Upper lobe of left lung (tissue), 6 donors: Measurements from ENCODE around the gene ADGRL1. TPM values are rescaled to one million over a fixed set of nuclear protein-coding genes. Genes with fewer than 3 reads are reported as not detected.

Experiments used
- ATAC-seq, 2 donors: fragments of 200-7000 bp; cut with Tn5 transposase; one replicate each; pipeline ENCODE4 v1.9.1; 2022; ENCODE audit warnings: mild to moderate bottlenecking in 2 of 2, moderate library complexity in 2 of 2; ENCODE audit not compliant: low FRiP score in 2 of 2
- DNase-seq, 2 donors: peaks; one replicate each; pipeline ENCODE4 v3.0.0-alpha.2; 2019 to 2020
- H3K27ac ChIP-seq, 4 donors: fragments of 200-600 bp; sonication (generic); one replicate each; pipeline ENCODE4 v1.5.1; 2016 to 2019
- H3K27me3 ChIP-seq, 4 donors: fragments of 200-600 bp; sonication (generic); one replicate each; pipeline ENCODE4 v1.5.1; 2017 to 2019
- H3K36me3 ChIP-seq, 4 donors: fragments of 200-600 bp; sonication (generic); one replicate each; pipeline ENCODE4 v1.5.1; 2016 to 2019
- H3K4me1 ChIP-seq, 4 donors: fragments of 200-600 bp; sonication (generic); one replicate each; pipeline ENCODE4 v1.5.1; 2018 to 2019
- H3K4me3 ChIP-seq, 4 donors: fragments of 200-600 bp; sonication (generic); one replicate each; pipeline ENCODE4 v1.5.1; 2017 to 2019; ENCODE audit warnings: mild to moderate bottlenecking in 2 of 4, moderate library complexity in 1 of 4
- H3K9me3 ChIP-seq, 4 donors: fragments of 200-600 bp; sonication (generic); one replicate each; pipeline ENCODE4 v1.5.1; 2018 to 2019
- EP300 ChIP-seq, 4 donors: sonication (generic); formaldehyde crosslinking; IDR thresholded peaks; one replicate each; pipeline ENCODE4 v1.5.1; 2017; ENCODE audit warnings: antibody characterized with exemption in 4 of 4, control low read depth in 2 of 4
- POLR2A ChIP-seq, 4 donors: fragments of 450-650 bp; IDR thresholded peaks; one replicate each; pipeline ENCODE4 v1.5.1; 2016 to 2017; ENCODE audit warnings: antibody characterized with exemption in 4 of 4, mild to moderate bottlenecking in 2 of 4
- POLR2AphosphoS5 ChIP-seq, 2 donors: sonication (generic); formaldehyde crosslinking; IDR thresholded peaks; one replicate each; pipeline ENCODE4 v1.5.1; 2017; ENCODE audit warnings: antibody characterized with exemption in 2 of 2
- WGBS, 2 donors: methylation state at CpG; one replicate each; pipeline ENCODE4 v1.1.5; 2017 to 2018; 5-methylcytosine and 5-hydroxymethylcytosine counted together
- small RNA-seq, 4 donors: library from RNA; depleted of rRNA; stranded (forward); fragments of <200 nt; gene quantifications; one replicate each; pipeline ENCODE3, GENCODE V24; 2016
- total RNA-seq, 6 donors: library from RNA; depleted of rRNA in 4 of 6; stranded (reverse); fragments of >200 nt in 4 of 6; gene quantifications; one replicate each; pipeline versions ENCODE4 v1.1.0 to v1.2.1, GENCODE V29; 2016 to 2021
- TF ChIP-seq, protein P1 (sequence below), 6 experiments: fragments of 450-650 bp in 4 of 6; fragments of 200-600 bp in 2 of 6; sonication (generic) in 2 of 6; IDR thresholded peaks; one replicate each; pipeline ENCODE4 v1.5.1; 2016 to 2019; ENCODE audit warnings: antibody characterized with exemption in 6 of 6
- donor health status: DM: no; HTN: no; CAD: no; lungs with moderate emphysema.
- donor health status: DM: no; HTN: yes; CAD: no; lungs with severe emphysema.

The ADGRL1 gene
- total RNA-seq, 6 donors from 2014 or later = 23.5 to 33.2 (median 27.4) TPM

DNA sequence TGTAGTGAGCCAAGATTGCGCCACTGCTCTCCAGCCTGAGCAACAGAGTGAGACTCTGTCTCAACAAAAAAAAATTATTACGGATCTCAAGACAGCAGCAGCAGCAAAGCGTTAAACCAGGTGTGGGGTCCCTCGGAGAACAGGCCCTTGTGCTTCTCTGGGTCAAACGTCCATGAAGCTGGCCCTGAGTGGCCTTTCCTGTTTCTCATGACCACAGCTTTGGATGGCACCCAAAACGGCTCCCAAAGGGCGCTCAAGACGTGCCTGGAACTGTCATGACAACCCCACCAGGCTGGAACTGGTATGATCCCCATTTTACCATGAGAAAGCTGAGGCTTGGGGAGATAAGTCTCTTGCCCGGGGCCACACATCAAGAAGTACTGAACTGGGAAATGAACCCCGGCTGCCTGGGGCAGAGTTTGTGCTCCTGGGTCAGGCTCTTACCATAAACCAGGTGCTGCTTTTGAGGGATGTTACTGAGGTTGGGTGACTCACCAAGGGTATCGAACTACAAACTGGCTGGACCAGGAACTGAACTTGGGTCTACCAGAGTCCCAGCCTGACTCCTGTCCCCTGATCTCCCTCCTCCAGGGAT is 103.8 kb downstream of the ADGRL1 start:
- Histone ChIP-seq H3K9me3 (no peaks in the 10 kb centered on the region), H3K36me3 (peaks cover 7 to 91% (median 67%) of the 10 kb centered on the region in 4 donors), H3K4me3 (no peak overlapping the region), H3K27me3 (no peaks in the 10 kb centered on the region), H3K4me1 (no peaks in the 10 kb centered on the region), H3K27ac (peak overlapping the region in 1 of 4 donors; percentile 3)
- WGBS, 2 donors = 64 to 90% methylated on average over 8 to 11 of the region's 11 CpGs
- ATAC-seq (no peak), DNase-seq (no peak)
- TF ChIP-seq, protein P1, sequence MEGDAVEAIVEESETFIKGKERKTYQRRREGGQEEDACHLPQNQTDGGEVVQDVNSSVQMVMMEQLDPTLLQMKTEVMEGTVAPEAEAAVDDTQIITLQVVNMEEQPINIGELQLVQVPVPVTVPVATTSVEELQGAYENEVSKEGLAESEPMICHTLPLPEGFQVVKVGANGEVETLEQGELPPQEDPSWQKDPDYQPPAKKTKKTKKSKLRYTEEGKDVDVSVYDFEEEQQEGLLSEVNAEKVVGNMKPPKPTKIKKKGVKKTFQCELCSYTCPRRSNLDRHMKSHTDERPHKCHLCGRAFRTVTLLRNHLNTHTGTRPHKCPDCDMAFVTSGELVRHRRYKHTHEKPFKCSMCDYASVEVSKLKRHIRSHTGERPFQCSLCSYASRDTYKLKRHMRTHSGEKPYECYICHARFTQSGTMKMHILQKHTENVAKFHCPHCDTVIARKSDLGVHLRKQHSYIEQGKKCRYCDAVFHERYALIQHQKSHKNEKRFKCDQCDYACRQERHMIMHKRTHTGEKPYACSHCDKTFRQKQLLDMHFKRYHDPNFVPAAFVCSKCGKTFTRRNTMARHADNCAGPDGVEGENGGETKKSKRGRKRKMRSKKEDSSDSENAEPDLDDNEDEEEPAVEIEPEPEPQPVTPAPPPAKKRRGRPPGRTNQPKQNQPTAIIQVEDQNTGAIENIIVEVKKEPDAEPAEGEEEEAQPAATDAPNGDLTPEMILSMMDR (IDR thresholded peaks at IDR 0.05) = no peak
- TF ChIP-seq POLR2A (IDR thresholded peaks at IDR 0.05) = no peak
- no peak for TF ChIP-seq EP300 (IDR thresholded peaks at IDR 0.05)
- no peak for TF ChIP-seq POLR2AphosphoS5 (IDR thresholded peaks at IDR 0.05)

GRCh38 chr19:14101003-14101545 is 104.9 kb downstream of the ADGRL1 start:
- H3K36me3 ChIP-seq = peaks cover 3 to 90% (median 63%) of the 10 kb centered on the region in 4 donors
- 92 to 93% methylated on average over 6 of the region's 6 CpGs for WGBS, 2 donors

More at GRCh38 chr19:14101003-14101545, 104.9 kb downstream of the ADGRL1 start:
- ATAC-seq = no peak
- no peak overlapping the region for H3K27ac ChIP-seq
- TF ChIP-seq POLR2A (IDR thresholded peaks at IDR 0.05) (no peak), EP300 (IDR thresholded peaks at IDR 0.05) (no peak), POLR2AphosphoS5 (IDR thresholded peaks at IDR 0.05) (no peak)
- TF ChIP-seq, protein P1 (IDR thresholded peaks at IDR 0.05) = no peak
- no peak overlapping the region for H3K4me3 ChIP-seq
- H3K4me1 ChIP-seq = no peaks in the 10 kb centered on the region
- DNase-seq = no peak
- H3K27me3 ChIP-seq = no peaks in the 10 kb centered on the region
- no peaks in the 10 kb centered on the region for H3K9me3 ChIP-seq

Small RNA genes lying within 50 kb of the gene (small RNA-seq; reads per million reads assigned to genes)
- gene RN7SL231P = 0 reads per million in 4 donors

Other genes with a start within 250 kb of the ADGRL1 start
- 10 to 100 TPM in 5 of 6 donors, 1 to 10 TPM in 1; 6.0 to 22.3 (median 15.5) TPM for gene RFX1, start 199.8 kb downstream of the ADGRL1 start, total RNA-seq
- gene RLN3, start 178.0 kb downstream of the ADGRL1 start, total RNA-seq = under 1 TPM in 1 of 6 donors, not detected in 5; 0.43 TPM
- gene IL27RA, start 174.4 kb downstream of the ADGRL1 start, total RNA-seq = 10 to 100 TPM in 5 of 6 donors, 1 to 10 TPM in 1; 9.3 to 24.4 (median 14.6) TPM
- 100 to 1,000 TPM in 1 of 6 donors, 10 to 100 TPM in 2, 1 to 10 TPM in 2, under 1 TPM in 1; 0.15 to 123 (median 11.0) TPM for gene PALM3, start 144.1 kb downstream of the ADGRL1 start, total RNA-seq
- 10 to 100 TPM in 3 of 6 donors, 1 to 10 TPM in 3; 7.9 to 31.2 (median 12.3) TPM for gene MISP3, start 133.4 kb downstream of the ADGRL1 start, total RNA-seq
- gene C19orf67, start 120.4 kb downstream of the ADGRL1 start, total RNA-seq = under 1 TPM in 1 of 6 donors, not detected in 5; 0.40 TPM
- 10 to 100 TPM; 17.8 to 62.8 (median 37.0) TPM for gene SAMD1, start 115.4 kb downstream of the ADGRL1 start, total RNA-seq
- gene PRKACA, start 88.4 kb downstream of the ADGRL1 start, total RNA-seq = 100 to 1,000 TPM in 1 of 6 donors, 10 to 100 TPM in 5; 24.1 to 107 (median 51.7) TPM
- 1 to 10 TPM; 1.2 to 4.9 (median 3.0) TPM for gene ASF1B, start 69.6 kb downstream of the ADGRL1 start, total RNA-seq
- 100 to 1,000 TPM; 123 to 259 (median 227) TPM for gene ADGRE5, start 175.3 kb upstream of the ADGRL1 start, total RNA-seq
- 100 to 1,000 TPM in 2 of 6 donors, 10 to 100 TPM in 4; 47.6 to 189 (median 86.0) TPM for gene DDX39A, start 213.2 kb upstream of the ADGRL1 start, total RNA-seq
- gene PKN1, start 227.1 kb upstream of the ADGRL1 start, total RNA-seq = 100 to 1,000 TPM in 5 of 6 donors, 10 to 100 TPM in 1; 95.2 to 278 (median 200) TPM